ENCODE measurements around the gene ZNF503.

ZNF503 gene, protein sequence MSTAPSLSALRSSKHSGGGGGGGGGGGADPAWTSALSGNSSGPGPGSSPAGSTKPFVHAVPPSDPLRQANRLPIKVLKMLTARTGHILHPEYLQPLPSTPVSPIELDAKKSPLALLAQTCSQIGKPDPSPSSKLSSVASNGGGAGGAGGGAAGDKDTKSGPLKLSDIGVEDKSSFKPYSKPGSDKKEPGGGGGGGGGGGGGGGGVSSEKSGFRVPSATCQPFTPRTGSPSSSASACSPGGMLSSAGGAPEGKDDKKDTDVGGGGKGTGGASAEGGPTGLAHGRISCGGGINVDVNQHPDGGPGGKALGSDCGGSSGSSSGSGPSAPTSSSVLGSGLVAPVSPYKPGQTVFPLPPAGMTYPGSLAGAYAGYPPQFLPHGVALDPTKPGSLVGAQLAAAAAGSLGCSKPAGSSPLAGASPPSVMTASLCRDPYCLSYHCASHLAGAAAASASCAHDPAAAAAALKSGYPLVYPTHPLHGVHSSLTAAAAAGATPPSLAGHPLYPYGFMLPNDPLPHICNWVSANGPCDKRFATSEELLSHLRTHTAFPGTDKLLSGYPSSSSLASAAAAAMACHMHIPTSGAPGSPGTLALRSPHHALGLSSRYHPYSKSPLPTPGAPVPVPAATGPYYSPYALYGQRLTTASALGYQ

DNA sequence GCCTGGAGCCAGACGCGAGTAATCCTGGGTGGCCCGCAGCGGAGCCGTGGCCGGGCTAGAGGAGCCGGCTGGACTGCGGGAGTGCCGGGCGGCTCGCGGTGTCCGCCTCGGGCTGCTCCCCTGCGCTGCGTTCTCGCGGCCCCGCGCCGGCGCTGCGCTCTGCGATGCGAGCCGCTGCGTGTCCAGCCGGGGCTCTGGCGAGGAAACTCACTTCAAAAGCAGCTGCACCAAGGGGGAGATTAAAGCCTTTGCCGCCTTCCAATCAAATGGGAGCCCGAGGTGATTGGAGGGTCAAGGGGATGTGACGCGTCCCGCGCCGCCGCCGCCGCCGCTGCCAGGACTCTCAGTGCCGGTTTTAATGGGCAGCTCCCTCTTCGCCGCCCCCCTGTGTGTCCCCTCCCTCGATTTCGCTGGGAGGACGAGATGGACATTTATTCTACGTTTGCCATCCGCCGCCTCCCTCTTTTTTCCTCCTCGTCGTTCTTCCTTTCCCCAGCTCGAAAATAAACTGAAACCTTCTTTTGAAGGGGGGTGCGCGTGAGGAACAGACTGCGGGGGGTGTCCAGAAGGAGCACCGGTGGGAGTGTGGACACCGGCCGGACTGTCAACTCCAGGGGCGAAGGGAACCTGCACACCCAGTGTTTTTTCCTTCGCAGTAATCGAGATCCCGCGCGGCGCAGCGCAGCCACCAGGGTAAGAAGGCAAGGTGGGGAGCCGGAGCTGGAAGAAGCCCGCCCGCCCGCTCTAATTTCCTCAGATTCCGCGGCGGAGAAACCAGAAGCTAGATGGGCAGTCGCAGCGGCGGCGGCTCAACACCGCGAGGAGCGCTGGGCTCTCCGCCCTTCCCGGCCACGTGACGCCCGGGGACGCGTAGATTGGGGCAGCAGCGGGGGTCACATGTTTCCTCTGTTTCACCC lies at the start of gene ZNF503:
Gene ZNF503, minus strand, starts transcription at position 196 of the 917 bp plus-strand sequence. CDS start 345 bp downstream, outside the sequence.
- peak; percentile 82 for DNase-seq (ENCODE audit: low spot score)

DNA sequence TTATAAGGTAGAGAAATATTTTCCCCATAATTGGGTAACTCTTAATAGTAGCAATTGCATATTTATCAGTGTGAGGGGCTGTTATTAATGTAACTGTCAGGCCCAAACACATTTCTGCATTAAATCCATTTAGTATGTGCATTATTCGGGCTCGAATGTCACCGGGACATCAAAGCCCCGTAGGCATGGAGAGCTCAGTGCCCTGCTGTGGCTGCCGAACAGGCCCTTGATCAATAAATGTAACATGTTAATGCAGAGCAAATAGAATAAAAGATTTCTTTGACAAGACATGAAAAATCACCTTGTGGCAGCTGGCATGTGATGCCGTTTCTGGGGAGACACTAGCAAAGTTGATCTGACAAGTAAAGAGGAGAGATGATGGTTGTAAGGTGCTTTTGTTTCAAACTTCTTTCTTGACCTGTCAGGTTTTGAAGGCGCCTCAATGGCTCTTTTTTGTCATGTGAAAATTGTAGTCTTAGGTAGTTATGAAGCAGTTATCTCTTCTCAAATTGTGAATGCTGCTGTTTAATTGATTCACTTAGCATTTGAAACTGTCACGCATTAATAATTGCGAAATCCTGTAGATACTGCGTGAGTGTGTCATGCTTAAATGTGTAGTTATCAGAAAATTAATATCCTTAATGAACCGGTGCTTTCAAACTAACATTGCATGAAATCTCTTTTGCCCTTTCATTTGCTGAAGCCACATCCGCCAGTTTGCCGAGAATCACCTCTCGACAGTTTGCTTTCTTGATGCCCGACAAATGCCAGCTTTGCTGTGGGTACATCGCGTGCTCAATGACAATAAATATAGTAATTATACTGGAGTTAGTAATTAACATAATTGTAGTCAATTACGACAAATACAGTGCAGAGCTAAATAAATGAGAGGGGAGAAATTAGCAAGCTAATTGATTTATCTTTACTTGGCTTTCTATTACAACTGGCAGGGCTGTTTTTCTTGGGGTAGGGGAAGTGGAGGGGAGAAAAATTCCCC lies 49.4 kb upstream of the ZNF503 start:
- DNase-seq (ENCODE audit: low spot score): no peak

DNA sequence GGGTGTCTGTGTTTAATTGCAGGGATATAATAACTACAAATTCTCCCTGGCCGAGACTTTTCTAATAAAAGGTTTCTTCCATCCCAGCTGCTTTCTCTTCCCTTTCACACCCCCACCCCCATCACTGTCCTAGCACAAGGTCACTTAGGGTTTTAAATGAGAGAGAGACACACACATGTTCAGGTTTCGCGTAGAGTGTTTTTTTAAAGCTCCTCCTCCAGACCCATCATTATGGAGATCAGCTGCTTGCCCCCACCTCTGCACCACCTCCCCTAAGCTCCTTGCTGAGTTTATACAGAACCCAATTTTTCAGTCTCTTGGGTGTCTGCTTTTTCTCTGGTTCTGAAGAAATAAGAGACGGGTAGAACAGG lies 48.5 kb upstream of the ZNF503 start:
- DNase-seq (ENCODE audit: low spot score): no peak

DNA sequence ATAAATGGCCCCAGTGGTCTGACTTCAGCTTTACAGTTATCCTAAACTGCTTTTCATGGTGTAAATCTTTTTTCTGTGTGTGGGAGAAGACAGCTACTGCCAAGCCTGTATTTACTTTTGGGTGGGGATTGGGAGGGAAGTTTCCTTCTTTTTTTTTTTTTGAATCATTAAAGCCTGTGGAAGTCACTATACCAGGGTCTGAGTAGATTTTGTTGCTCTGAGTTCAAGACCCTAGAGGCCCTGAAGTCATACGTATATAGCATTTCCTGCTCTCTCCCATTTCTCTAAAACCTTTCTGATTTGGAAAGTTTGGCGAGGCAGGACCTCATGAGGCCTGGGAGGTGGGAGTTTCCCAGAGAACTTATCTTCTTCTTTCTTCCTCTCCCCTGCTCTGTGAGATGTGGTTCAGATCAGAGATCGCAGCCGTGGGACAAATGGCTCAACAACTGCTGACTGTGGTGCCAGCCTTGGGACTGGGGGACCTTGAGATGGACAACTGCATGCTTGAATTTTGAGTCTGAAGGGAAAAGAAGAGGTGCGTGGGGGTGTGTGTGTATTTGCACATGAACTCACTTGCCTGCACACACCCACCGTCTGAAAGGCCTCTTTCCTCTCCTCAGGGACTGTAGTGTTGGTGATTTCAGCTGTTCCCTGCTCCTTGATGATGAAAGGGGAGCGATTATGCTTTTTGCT lies 48.0 kb upstream of the ZNF503 start:
- DNase-seq (ENCODE audit: low spot score): no peak

DNA sequence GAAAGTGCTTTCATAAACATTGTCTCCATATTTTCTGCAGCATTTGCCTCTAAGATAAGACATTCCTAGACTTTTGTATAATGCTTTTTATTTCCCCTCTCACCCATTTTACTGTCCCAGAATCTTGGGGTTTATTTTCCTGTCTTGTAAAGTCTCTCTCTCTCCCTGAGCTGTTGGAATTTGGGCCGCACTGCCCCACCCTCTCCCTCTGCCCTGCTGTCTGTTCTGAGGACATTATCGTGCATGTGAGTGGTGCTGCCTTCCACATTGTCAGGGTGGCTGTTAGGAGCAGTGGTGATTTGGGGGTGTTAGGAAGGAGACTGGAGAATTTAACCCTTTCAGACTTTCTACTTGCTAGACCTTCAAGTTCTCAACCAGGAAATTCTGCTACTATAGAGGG lies 46.6 kb upstream of the ZNF503 start:
- DNase-seq (ENCODE audit: low spot score): no peak

DNA sequence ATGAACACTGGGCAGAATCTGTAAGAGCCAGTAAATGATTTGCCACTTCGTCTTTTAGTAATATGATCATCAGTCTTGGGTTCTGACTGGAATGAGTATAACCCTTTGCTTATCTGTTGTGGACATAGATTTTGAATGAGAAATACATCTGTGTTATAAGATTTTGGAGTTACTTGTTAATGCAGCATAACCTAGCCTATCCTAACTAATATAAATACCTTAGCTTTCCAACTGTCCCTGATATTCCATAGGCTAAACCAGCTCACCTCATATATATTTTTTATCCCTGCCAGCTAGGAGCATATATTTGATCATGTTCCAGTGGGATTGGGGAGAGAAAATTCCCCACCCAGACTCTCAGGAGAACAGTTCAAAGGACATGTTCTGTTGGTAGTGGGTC lies 44.9 kb upstream of the ZNF503 start:
- no peak for DNase-seq (ENCODE audit: low spot score)

DNA sequence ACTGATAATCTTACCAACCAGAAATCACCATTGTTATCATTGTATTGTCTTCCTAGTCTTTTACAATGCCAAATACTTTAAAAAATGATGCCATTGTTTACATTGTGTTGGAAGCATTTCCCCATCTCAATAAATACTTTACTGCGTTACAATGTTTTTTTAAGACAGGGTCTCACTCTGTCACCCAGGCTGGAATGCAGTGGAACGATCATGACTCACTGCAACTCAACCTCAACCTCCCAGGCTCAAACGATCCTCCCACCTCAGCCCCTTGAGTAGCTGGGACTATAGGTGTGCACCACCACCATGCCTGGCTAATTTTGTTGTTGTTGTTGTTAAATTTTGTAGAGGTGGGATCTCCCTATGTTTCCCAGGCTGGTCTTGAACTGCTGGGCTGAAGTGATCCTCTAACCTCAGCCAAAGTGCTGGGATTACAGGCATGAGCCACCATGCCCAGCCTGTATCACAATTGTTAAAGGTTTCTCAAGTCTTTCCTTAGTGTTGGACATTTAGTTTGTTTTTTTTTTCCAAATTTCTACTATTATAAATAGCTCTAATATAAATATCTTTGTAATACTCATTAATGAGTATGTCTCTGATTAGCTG lies 43.3 kb upstream of the ZNF503 start:
- no peak for DNase-seq (ENCODE audit: low spot score)

DNA sequence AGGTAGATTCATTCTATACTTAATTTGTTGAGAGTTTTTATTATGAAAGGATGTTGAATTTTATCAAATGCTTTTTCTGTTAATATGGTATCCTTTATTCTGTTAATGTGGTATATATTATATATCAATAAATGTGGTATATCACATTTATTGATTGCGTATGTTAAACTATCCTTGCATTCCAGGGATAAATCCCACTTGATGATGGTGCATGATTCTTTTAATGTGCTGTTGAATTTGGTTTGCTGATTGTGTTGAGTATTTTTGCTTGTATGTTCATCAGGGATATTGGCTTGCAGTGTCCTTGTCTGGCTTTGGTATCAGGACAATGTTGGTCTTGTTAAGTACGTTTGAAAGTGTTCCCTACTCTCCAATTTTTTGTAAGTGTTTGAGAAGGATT lies 41.8 kb upstream of the ZNF503 start:
- no peak for DNase-seq (ENCODE audit: low spot score)

DNA sequence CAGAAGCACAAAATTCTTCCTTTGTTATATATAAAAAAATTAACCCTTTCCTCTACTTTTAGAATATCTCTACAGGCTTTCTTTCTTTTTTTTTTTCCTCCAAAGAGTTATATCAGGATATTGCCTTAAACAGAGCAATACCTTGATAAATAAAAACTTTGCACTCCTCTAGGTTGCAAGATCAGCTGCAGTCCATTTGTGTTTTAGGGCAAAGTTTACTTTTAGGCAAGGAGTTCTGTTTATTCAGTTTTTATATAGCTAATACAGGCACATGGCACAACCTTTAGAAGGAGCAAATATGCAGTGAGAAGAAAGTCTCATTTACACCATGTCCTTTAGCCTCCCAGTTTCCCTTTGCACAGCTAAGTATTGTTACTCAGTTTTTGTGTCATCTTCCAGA lies 40.1 kb upstream of the ZNF503 start:
- no peak for DNase-seq (ENCODE audit: low spot score)

DNA sequence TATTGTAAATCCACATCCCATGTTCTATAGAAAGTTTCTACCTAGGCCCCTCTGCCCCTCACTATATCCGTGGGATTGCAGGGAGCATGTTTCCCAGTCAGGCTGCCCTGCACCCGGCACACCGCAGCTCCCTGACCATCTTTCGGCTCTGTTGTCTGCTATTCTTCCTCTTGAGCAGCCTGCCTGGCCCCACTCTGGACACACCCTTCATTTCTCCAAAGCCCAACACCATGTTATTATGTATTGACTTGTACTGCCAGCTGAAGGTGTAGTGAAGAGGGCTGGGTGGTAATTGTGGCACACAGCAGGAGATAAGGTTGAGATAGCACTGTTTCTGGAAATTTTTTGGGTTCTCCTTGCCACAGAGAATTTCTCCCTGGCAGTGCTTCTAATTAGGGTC lies 39.6 kb upstream of the ZNF503 start:
- DNase-seq (ENCODE audit: low spot score): no peak

DNA sequence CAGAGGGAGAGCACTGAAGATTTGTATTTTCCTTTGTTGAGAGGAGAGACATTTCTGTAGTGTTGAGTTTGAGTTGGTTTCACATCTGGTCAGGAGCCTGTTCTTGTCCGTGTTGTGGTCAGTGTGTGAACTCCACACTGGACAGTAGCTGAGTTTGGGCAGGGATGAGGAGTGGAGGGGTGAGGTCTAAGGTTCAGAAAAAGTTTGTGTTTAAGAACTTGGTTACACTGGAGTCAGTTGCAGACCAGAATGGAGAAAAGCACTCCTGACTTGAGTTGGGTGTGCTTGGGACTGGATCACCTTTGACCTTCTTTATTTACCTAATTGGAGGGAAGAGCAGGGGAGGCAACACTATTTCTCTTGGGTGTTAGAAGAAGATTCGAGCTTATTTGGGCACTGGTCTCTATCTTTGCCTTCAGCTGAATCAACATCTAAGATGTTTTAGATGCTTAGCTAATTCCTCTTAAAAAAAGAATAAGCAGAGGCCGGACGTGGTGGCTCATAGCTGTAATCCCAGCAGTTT lies 38.8 kb upstream of the ZNF503 start:
- no peak for DNase-seq (ENCODE audit: low spot score)

DNA sequence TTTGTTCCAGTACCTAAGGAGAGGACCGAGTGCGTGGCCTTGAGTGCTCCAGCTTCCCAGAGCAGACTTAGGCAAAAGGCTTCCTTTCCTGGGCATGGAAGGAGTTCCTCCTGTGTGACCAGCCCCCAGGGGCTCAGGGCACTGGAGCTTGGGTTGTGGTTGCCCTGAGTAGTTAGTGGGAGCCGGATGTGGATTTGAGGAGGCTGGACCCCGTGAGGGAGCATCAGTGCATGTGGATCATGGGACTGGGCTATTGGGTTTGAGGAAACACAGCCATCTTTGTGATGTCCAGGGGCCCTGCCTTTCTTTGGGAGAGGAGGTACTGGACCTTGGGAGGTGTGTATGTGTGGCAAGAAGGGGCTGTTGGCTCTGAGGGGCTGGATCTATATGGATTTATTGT lies 38.2 kb upstream of the ZNF503 start:
- DNase-seq (ENCODE audit: low spot score): no peak

DNA sequence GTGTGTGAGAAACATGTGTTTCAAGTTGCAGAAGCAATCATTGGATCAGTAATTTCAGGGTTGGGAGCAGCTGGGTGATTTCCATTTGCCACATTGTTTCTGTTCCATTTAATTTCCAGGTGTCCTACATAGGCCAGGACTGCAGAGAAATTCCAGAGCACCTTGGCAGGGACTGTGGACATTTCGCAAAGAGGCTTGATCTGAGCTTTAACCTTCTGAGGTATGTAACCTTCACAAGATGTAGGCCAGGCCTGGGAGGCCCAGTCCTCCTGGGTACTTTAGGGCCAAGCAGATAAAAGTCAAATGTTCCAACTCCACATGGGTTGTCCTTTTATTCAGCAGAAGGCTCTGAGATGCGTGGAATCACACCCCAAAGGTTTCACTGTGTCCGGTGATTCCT lies 36.7 kb upstream of the ZNF503 start:
- no peak for DNase-seq (ENCODE audit: low spot score)

DNA sequence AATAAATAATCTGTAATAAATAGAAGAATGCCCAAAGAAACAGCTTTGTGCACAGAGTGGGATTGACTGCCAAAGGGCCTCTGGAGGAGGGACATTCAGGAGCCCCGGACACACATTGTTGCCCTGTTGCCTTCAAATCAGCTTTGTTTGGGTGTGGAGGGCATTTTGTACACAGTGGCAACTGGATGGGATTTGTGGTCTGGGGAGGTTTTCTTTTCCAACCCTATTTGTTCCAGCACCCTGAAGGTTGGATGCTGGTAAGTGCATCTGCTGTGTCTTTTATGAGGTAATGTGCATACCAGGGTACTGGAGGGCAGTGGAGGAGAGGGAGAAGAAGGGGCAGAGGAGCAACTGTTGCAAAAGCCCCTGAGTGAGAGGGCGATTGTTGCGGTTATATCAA lies 36.1 kb upstream of the ZNF503 start:
- no peak for DNase-seq (ENCODE audit: low spot score)

DNA sequence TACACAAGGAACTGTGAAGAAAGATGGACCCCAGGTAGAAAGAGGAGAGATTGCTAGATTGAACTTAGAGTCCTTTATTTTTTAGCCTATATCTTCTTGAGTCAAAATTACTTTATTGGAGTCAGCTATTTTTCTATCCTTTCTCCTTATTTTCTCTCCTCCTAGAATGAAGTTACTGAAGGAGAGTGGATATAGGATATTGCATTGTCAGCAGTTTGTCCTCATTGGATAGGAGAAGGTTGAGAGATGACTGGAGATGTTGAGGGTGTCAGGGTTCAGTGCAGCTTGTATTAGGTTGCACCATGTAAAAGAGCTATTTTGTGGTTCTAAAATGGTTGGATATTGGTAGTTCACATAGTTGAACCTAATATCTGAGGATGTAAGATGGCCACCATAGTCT lies 35.3 kb upstream of the ZNF503 start:
- DNase-seq (ENCODE audit: low spot score): no peak

DNA sequence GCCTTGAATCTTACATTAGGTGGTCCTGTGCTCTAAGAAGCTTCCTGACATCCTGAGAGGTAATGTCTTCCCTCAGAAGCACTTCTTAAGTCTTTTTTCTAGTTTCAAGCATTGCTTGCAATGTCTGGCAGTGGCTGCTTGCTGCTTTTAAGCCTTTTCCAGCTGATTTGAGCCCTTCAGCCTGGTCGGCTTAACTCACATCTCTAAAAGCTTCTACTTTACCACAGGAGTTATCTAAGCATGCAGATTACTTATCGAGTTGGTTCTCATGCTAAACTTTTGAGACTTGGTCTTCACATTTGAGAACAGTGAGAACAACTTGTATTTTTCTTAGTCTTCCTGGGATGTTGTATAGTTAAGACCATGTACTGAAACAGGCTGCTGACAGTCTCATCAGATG lies 33.7 kb upstream of the ZNF503 start:
- DNase-seq (ENCODE audit: low spot score): no peak

DNA sequence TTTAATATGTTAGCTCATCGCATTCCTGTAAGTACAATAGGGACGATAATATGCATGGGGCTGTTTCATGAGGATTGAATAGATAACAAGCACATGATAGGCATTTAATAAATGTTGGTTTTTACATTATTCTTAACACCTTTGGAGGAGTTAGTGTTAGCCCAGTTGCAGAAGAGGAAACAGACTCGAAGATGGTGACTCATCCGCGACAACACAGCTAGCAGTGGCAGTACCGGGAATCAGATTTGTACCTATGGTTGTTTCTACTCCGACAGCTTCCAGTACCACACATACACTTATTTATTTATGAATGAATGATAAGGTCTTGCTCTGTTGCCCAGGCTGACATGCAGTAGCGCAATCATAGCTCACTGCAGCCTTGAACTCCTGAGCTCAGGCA lies 32.7 kb upstream of the ZNF503 start:
- DNase-seq (ENCODE audit: low spot score): no peak

DNA sequence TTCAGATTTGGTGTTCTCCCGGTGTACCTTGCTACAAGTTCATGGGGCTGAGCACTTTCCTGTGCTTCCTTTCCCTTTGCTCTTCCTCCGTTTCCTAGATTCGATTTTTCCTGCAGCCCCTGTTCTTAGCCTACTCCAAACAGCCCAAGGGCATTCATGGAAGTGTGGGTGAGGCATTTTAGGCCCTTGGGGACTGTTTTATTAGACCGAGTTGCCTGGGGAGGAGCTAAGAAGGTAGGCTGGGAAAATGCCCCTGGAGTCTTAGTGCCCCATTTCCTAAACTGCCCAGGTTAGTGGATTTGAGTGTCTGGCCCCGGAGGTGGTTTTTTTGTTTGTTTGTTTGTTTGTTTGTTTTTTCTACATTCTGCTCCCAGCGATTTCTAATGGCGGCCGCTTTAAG lies 31.7 kb upstream of the ZNF503 start:
- no peak for DNase-seq (ENCODE audit: low spot score)

DNA sequence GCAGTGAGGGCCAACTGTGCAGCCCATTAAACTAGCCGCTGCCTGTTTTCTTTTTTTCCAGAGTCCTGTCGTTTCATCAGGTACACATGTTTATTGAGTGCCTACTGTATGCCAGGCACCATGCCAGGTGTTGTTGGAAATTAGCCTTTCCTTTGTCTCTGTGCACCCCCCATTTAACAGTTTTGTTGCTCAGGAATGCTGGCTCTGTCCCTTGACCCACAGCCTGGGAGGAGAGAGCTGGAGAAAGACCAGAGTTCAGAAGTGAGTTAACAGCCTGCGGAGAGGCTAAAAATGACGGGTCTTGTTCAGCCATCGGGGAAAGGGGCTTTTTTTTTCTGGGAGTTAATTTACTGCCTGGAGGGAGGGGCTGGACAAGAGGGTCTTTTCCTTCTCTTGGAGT lies 31.2 kb upstream of the ZNF503 start:
- no peak for DNase-seq (ENCODE audit: low spot score)

DNA sequence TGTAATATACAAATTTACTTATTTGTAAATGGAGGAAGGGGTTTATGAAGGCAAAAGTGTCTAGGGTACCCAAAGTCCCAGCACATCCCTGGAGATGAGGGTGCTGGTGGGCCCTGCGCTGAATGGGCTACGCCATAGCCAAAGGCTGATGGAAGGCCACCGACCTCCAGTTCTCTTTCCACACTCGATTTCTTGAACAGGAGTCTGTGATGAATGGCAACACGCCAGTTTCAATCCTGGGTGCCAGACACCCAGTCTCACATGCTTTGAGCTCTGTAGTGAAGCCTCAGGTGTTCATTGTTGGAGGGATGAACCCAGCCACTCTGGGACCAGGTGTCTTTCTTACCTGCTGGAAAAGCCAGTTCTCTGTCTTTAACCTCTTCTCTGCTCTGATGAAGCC lies 30.6 kb upstream of the ZNF503 start:
- no peak for DNase-seq (ENCODE audit: low spot score)

All from D341Med (cell line).